ENCODE measurements around the gene LGR4. TPM values are rescaled to one million over a fixed set of nuclear protein-coding genes. Genes with fewer than 3 reads are reported as not detected.

LGR4 gene
- total RNA-seq, 1 donor: 11.2 TPM

DNA sequence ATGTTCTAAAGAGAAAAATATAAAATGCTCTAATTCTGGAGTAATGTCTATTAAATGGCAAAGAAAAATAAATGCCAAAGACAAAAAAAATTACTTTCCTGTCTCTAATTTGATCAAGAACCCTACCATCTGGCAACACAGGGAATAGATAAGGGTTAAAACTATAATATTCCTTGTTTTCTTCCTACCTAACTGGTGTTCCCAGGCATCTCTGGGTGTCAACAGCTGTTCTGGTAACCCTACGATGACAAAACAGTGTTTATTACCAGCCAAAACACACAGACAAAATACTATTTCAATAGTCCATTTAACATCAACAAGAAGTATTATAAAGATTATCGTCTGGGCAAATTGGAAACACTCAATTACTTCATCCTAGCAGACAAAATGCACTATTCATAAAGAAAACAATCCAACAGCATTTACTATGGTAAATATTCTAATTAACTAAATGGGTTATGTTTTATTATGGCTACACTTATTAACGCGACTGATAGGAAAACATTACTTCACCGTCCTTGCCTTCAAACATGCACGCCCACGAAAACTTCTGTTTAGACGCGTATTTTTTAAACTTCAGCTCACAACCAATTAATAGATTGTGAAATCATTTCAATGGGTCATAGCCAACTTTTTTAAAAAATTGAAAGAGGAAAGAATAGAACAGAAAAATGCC lies 50.6 kb downstream of the LGR4 start:
- TF ChIP-seq, protein P1, sequence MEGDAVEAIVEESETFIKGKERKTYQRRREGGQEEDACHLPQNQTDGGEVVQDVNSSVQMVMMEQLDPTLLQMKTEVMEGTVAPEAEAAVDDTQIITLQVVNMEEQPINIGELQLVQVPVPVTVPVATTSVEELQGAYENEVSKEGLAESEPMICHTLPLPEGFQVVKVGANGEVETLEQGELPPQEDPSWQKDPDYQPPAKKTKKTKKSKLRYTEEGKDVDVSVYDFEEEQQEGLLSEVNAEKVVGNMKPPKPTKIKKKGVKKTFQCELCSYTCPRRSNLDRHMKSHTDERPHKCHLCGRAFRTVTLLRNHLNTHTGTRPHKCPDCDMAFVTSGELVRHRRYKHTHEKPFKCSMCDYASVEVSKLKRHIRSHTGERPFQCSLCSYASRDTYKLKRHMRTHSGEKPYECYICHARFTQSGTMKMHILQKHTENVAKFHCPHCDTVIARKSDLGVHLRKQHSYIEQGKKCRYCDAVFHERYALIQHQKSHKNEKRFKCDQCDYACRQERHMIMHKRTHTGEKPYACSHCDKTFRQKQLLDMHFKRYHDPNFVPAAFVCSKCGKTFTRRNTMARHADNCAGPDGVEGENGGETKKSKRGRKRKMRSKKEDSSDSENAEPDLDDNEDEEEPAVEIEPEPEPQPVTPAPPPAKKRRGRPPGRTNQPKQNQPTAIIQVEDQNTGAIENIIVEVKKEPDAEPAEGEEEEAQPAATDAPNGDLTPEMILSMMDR (IDR thresholded peaks at IDR 0.05; ENCODE audit: insufficient read depth, low read depth, low read length): no peak
- DNase-seq (ENCODE audit: low read depth): no peak
- no peak overlapping the region for H3K4me3 ChIP-seq (ENCODE audit: low read depth, low read length)

- peak; percentile 34 for DNase-seq (ENCODE audit: low read depth)
- TF ChIP-seq, protein P1 (IDR thresholded peaks at IDR 0.05; ENCODE audit: insufficient read depth, low read depth, low read length): no peak
Observed at GRCh38 chr11:27420722-27421572, 51.6 kb downstream of the LGR4 start.

GRCh38 chr11:27420217-27420616 lies 52.4 kb downstream of the LGR4 start:
- DNase-seq (ENCODE audit: low read depth): no peak
- no peak overlapping the region for H3K4me3 ChIP-seq (ENCODE audit: low read depth, low read length)
- TF ChIP-seq, protein P1 (IDR thresholded peaks at IDR 0.05; ENCODE audit: insufficient read depth, low read depth, low read length): no peak

More at GRCh38 chr11:27420722-27421572, 51.6 kb downstream of the LGR4 start:
- H3K4me3 ChIP-seq (ENCODE audit: low read depth, low read length): no peak overlapping the region

- no peak overlapping the region for H3K4me3 ChIP-seq (ENCODE audit: low read depth, low read length)
- DNase-seq (ENCODE audit: low read depth): no peak
- TF ChIP-seq, protein P1 (IDR thresholded peaks at IDR 0.05; ENCODE audit: insufficient read depth, low read depth, low read length): no peak
Observed at GRCh38 chr11:27418356-27418755, 54.2 kb downstream of the LGR4 start.

GRCh38 chr11:27416568-27417176 lies 55.9 kb downstream of the LGR4 start:
- TF ChIP-seq, protein P1 (IDR thresholded peaks at IDR 0.05; ENCODE audit: insufficient read depth, low read depth, low read length): no peak
- no peak overlapping the region for H3K4me3 ChIP-seq (ENCODE audit: low read depth, low read length)
- DNase-seq (ENCODE audit: low read depth): no peak

DNA sequence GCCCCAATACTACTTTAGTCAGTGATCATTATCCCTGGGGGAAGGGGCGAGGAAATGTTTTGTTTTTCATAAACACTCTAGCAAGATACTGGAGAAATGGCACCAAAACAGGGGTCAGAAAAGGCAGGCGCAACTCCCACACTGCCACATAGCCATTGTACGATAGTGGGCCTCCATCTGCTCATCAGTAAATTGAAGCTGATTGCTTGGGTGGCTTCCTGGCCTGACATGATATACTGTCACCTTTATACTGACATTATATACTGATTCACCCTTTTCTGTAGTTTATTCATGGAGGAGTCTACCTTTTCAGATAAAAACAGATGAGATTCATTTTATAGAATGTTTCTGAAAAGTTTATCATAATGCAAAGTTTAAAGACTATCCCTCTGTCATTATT lies 57.9 kb downstream of the LGR4 start:
- no peak for DNase-seq (ENCODE audit: low read depth)
- TF ChIP-seq, protein P1 (IDR thresholded peaks at IDR 0.05; ENCODE audit: insufficient read depth, low read depth, low read length): no peak
- H3K4me3 ChIP-seq (ENCODE audit: low read depth, low read length): no peak overlapping the region
